Keratinocyte (primary cell): ENCODE measurements around the gene PGAM2.

Experiments used
- CTCF ChIP-seq, 3 experiments: IDR thresholded peaks in 1 of 3; conservative IDR thresholded peaks in 1 of 3; optimal IDR thresholded peaks in 1 of 3; 2 replicates in 2 of 3; 3 replicates in 1 of 3; pipeline versions ENCODE3 to v1.5.1; 2011; ENCODE audit warnings: low read length in 3 of 3, mild to moderate bottlenecking in 3 of 3, moderate library complexity in 2 of 3, control low read depth in 1 of 3, inconsistent platforms in 1 of 3; ENCODE audit not compliant: insufficient read depth in 2 of 3; ENCODE audit errors: extremely low read depth in 1 of 3
- EZH2 ChIP-seq: IDR thresholded peaks from one replicate; pipeline ENCODE4 v1.6.1; 2012; ENCODE audit warnings: inconsistent platforms, mild to moderate bottlenecking, low read length, moderate library complexity

- no peak for TF ChIP-seq CTCF (optimal IDR thresholded peaks at IDR 0.05 in 1 of 3, IDR thresholded peaks at IDR 0.05 in 1 of 3, conservative IDR thresholded peaks at IDR 0.05 in 1 of 3; ENCODE audit: extremely low read depth in 1 of 3, insufficient read depth in 2 of 3, low read length in 3 of 3)
- TF ChIP-seq EZH2 = no peak
These were observed 14.1 kb upstream of the PGAM2 start for GRCh38 chr7:44079331-44080021.
